RWPE2 (cell line): ENCODE data around the gene ADAM10.
"Not testable (repeated sequence)": the region's sequence is repeated elsewhere in the genome, so short reads cannot be mapped to it uniquely, and the experiment has no call there.

Source experiments
- ATAC-seq: fragments of 200-7000 bp; cut with Tn5 transposase; 3 replicates; pipeline ENCODE4 v1.9.1; 2021; ENCODE audit warnings: low read depth
- DNase-seq: peaks from one replicate; pipeline ENCODE4 v3.0.0-alpha.2; 2020; ENCODE audit warnings: low spot score
- H3K27ac ChIP-seq: fragments of 450-650 bp; 2 replicates; pipeline ENCODE4 v1.5.1; 2017; ENCODE audit warnings: mild to moderate bottlenecking; ENCODE audit not compliant: poor library complexity, severe bottlenecking
- H3K27me3 ChIP-seq: fragments of 250-450 bp; sonication (Bioruptor Pico); 2 replicates; pipeline ENCODE4 v1.5.1; 2021; ENCODE audit warnings: mild to moderate bottlenecking, moderate library complexity; ENCODE audit not compliant: insufficient read depth, poor library complexity, severe bottlenecking
- H3K36me3 ChIP-seq: fragments of 250-450 bp; sonication (Bioruptor Pico); 2 replicates; pipeline ENCODE4 v1.5.1; 2020; ENCODE audit warnings: low read depth, mild to moderate bottlenecking, moderate library complexity
- H3K4me1 ChIP-seq: fragments of 250-450 bp; sonication (Bioruptor Pico); 2 replicates; pipeline ENCODE4 v1.5.1; 2021; ENCODE audit warnings: mild to moderate bottlenecking, moderate library complexity; ENCODE audit not compliant: insufficient read depth, poor library complexity, severe bottlenecking
- H3K4me3 ChIP-seq: fragments of 250-450 bp; sonication (Bioruptor Pico); 2 replicates; pipeline ENCODE4 v1.5.1; 2021; ENCODE audit warnings: mild to moderate bottlenecking, moderate library complexity; ENCODE audit not compliant: severe bottlenecking
- H3K9me3 ChIP-seq: fragments of 250-450 bp; sonication (Bioruptor Pico); 2 replicates; pipeline ENCODE4 v1.5.1; 2021; ENCODE audit warnings: mild to moderate bottlenecking, moderate library complexity; ENCODE audit not compliant: severe bottlenecking
- CTCF ChIP-seq: fragments of 450-650 bp; IDR thresholded peaks from one replicate; pipeline ENCODE4 v1.5.1; 2017; ENCODE audit warnings: mild to moderate bottlenecking, moderate library complexity; ENCODE audit not compliant: poor library complexity, severe bottlenecking

ADAM10 gene

GRCh38 chr15:58628206-58628947 lies 121.1 kb downstream of the ADAM10 start:
- Histone ChIP-seq H3K27me3 (no peaks in the 10 kb centered on the region), H3K27ac (no peak overlapping the region), H3K36me3 (peaks cover 60% of the 10 kb centered on the region), H3K4me3 (peak overlapping the region; percentile 14), H3K4me1 (peaks cover 13% of the 10 kb centered on the region), H3K9me3 (no peaks in the 10 kb centered on the region)
- DNase-seq = no peak
- ATAC-seq = peak; percentile 56
- TF ChIP-seq CTCF = no peak

GRCh38 chr15:58627701-58628100 lies 121.8 kb downstream of the ADAM10 start:
- Histone ChIP-seq H3K9me3 (no peaks in the 10 kb centered on the region), H3K27ac (no peak overlapping the region), H3K4me3 (no peak overlapping the region), H3K36me3 (peaks cover 54% of the 10 kb centered on the region), H3K27me3 (no peaks in the 10 kb centered on the region), H3K4me1 (peaks cover 13% of the 10 kb centered on the region)
- ATAC-seq (no peak), DNase-seq (no peak)
- no peak for TF ChIP-seq CTCF

- H3K27me3 ChIP-seq = no peaks in the 10 kb centered on the region
- ATAC-seq (no peak), DNase-seq (no peak)
- TF ChIP-seq CTCF = no peak
- no peak overlapping the region for H3K4me3 ChIP-seq
- H3K36me3 ChIP-seq = peaks cover 51% of the 10 kb centered on the region
- no peak overlapping the region for H3K27ac ChIP-seq
- H3K9me3 ChIP-seq = no peaks in the 10 kb centered on the region
- peaks cover 13% of the 10 kb centered on the region for H3K4me1 ChIP-seq
These were observed 122.5 kb downstream of the ADAM10 start for GRCh38 chr15:58627046-58627445.

- Histone ChIP-seq H3K27ac (no peak overlapping the region), H3K36me3 (peaks cover 49% of the 10 kb centered on the region), H3K9me3 (no peaks in the 10 kb centered on the region), H3K4me1 (peaks cover 13% of the 10 kb centered on the region), H3K4me3 (no peak overlapping the region), H3K27me3 (no peaks in the 10 kb centered on the region)
- no peak for ATAC-seq
- no peak for DNase-seq
- no peak for TF ChIP-seq CTCF
These were observed 123.1 kb downstream of the ADAM10 start for GRCh38 chr15:58626378-58626777.

GRCh38 chr15:58622877-58623276 lies 126.6 kb downstream of the ADAM10 start:
- Histone ChIP-seq H3K4me3 (no peak overlapping the region), H3K36me3 (peaks cover 50% of the 10 kb centered on the region), H3K9me3 (no peaks in the 10 kb centered on the region), H3K27me3 (no peaks in the 10 kb centered on the region), H3K4me1 (peaks cover 4% of the 10 kb centered on the region), H3K27ac (no peak overlapping the region)
- DNase-seq (no peak), ATAC-seq (no peak)
- no peak for TF ChIP-seq CTCF

GRCh38 chr15:58620268-58620667 lies 129.2 kb downstream of the ADAM10 start:
- H3K4me1 ChIP-seq, H3K9me3 ChIP-seq, H3K4me3 ChIP-seq, DNase-seq, H3K27ac ChIP-seq, ATAC-seq, H3K27me3 ChIP-seq: not testable (repeated sequence)
- H3K36me3 ChIP-seq = peaks cover 37% of the 10 kb centered on the region
